Activated T-cell treated with anti-CD3 and anti-CD28 coated beads, Interleukin-2, amount 50 U/mL, for 24 hours (primary cell): ENCODE data around the gene WDR37.

Experiments used
- DNase-seq: peaks from one replicate; pipeline ENCODE4 v3.0.0-alpha.2; 2020
- H3K27ac Mint-ChIP-seq: 2 replicates; pipeline ENCODE4 v1.8.0; 2020; ENCODE audit warnings: mild to moderate bottlenecking, mixed read lengths
- H3K27me3 Mint-ChIP-seq: 2 replicates; pipeline ENCODE4 v1.8.0; 2020; ENCODE audit warnings: mixed read lengths
- H3K36me3 Mint-ChIP-seq: 2 replicates; pipeline ENCODE4 v1.8.0; 2020; ENCODE audit warnings: low read depth, mixed read lengths
- H3K4me1 Mint-ChIP-seq: 2 replicates; pipeline ENCODE4 v1.8.0; 2020; ENCODE audit warnings: low read depth, mixed read lengths
- H3K4me3 Mint-ChIP-seq: 2 replicates; pipeline ENCODE4 v1.8.0; 2020; ENCODE audit warnings: mild to moderate bottlenecking, moderate library complexity, mixed read lengths
- H3K9me3 Mint-ChIP-seq: 2 replicates; pipeline ENCODE4 v1.8.0; 2020; ENCODE audit warnings: mixed read lengths

WDR37 gene

DNA sequence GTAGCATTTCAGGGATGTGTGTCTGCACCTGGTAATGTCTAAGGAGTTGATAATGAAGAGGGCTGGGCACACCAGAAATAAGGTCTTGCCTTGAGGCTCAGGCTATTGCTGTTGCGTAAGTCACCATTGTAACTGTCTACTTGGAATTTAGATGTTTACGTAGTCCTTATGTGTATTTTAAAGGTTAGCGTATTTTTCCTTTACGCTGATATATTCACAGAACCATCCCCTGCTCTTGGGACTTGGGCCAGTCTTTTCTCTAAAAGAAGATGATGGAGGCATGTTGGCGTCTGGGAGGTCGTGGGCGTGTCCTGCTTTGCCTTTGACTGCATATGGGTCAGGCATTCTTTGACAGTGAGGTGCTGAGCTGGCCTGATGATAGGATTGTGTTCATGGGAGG, 14.7 kb downstream of the WDR37 start:
- no peaks in the 10 kb centered on the region for H3K27me3 Mint-ChIP-seq
- H3K9me3 Mint-ChIP-seq = no peaks in the 10 kb centered on the region
- peaks cover 48% of the 10 kb centered on the region for H3K4me1 Mint-ChIP-seq
- no peak overlapping the region for H3K27ac Mint-ChIP-seq
- H3K4me3 Mint-ChIP-seq = no peak overlapping the region
- peaks cover 33% of the 10 kb centered on the region for H3K36me3 Mint-ChIP-seq
- no peak for DNase-seq

- H3K9me3 Mint-ChIP-seq = no peaks in the 10 kb centered on the region
- peak overlapping the region; percentile 54 for H3K27ac Mint-ChIP-seq
- peaks cover 58% of the 10 kb centered on the region for H3K36me3 Mint-ChIP-seq
- H3K27me3 Mint-ChIP-seq = no peaks in the 10 kb centered on the region
- no peak overlapping the region for H3K4me3 Mint-ChIP-seq
- DNase-seq = no peak
- peaks cover 28% of the 10 kb centered on the region for H3K4me1 Mint-ChIP-seq
These were observed 18.0 kb downstream of the WDR37 start for GRCh38 chr10:1074052-1074747.

- H3K9me3 Mint-ChIP-seq = no peaks in the 10 kb centered on the region
- DNase-seq = no peak
- peaks cover 64% of the 10 kb centered on the region for H3K36me3 Mint-ChIP-seq
- peaks cover 23% of the 10 kb centered on the region for H3K4me1 Mint-ChIP-seq
- H3K27me3 Mint-ChIP-seq = no peaks in the 10 kb centered on the region
- H3K4me3 Mint-ChIP-seq = no peak overlapping the region
- peak overlapping the region; percentile 54 for H3K27ac Mint-ChIP-seq
These were observed 18.6 kb downstream of the WDR37 start for GRCh38 chr10:1074748-1075308.

GRCh38 chr10:1078668-1079067, 22.5 kb downstream of the WDR37 start:
- no peak for DNase-seq
- peaks cover 86% of the 10 kb centered on the region for H3K36me3 Mint-ChIP-seq
- no peak overlapping the region for H3K27ac Mint-ChIP-seq
- no peak overlapping the region for H3K4me3 Mint-ChIP-seq
- H3K9me3 Mint-ChIP-seq = no peaks in the 10 kb centered on the region
- no peaks in the 10 kb centered on the region for H3K27me3 Mint-ChIP-seq
- H3K4me1 Mint-ChIP-seq = peaks cover 15% of the 10 kb centered on the region

DNA sequence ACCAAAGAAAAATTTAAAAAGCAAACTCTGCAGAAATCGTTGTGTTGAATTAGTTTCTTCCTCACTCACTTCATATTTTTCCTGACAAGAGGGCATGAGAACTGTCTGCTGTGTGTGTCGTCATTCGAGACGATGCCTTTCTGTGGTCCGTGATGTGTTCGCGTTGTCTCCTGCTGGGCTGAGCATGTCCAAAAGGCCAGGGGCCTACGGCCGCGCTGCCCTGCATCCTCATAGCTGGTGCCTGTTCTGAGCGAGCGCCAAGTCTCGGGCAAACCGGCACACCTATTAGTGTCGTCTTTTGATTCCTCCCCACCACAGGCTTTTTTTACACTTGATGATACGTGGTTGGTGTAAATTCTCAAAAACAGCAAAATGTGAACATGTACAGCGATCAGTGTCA, 27.4 kb downstream of the WDR37 start:
- Mint-ChIP-seq H3K27ac (no peak overlapping the region), H3K27me3 (no peaks in the 10 kb centered on the region)

GRCh38 chr10:1084011-1084950, 28.1 kb downstream of the WDR37 start:
- H3K4me1 Mint-ChIP-seq = peaks cover 19% of the 10 kb centered on the region
- no peak overlapping the region for H3K27ac Mint-ChIP-seq
- no peaks in the 10 kb centered on the region for H3K9me3 Mint-ChIP-seq
- no peak for DNase-seq
- H3K27me3 Mint-ChIP-seq = no peaks in the 10 kb centered on the region
- peaks cover 98% of the 10 kb centered on the region for H3K36me3 Mint-ChIP-seq
- no peak overlapping the region for H3K4me3 Mint-ChIP-seq

More for the DNA sequence above, 27.4 kb downstream of the WDR37 start:
- DNase-seq = no peak
- H3K4me3 Mint-ChIP-seq = no peak overlapping the region
- H3K9me3 Mint-ChIP-seq = no peaks in the 10 kb centered on the region
- H3K36me3 Mint-ChIP-seq = peaks cover 98% of the 10 kb centered on the region
- H3K4me1 Mint-ChIP-seq = peaks cover 19% of the 10 kb centered on the region

GRCh38 chr10:1085258-1085657, 29.1 kb downstream of the WDR37 start:
- peaks cover 96% of the 10 kb centered on the region for H3K36me3 Mint-ChIP-seq
- H3K4me1 Mint-ChIP-seq = peaks cover 23% of the 10 kb centered on the region
- no peaks in the 10 kb centered on the region for H3K27me3 Mint-ChIP-seq
- H3K27ac Mint-ChIP-seq = no peak overlapping the region
- no peaks in the 10 kb centered on the region for H3K9me3 Mint-ChIP-seq
- no peak overlapping the region for H3K4me3 Mint-ChIP-seq
- no peak for DNase-seq

- no peaks in the 10 kb centered on the region for H3K27me3 Mint-ChIP-seq
- H3K4me3 Mint-ChIP-seq = no peak overlapping the region
- peak overlapping the region; percentile 63 for H3K27ac Mint-ChIP-seq
- no peaks in the 10 kb centered on the region for H3K9me3 Mint-ChIP-seq
- H3K4me1 Mint-ChIP-seq = peaks cover 23% of the 10 kb centered on the region
- H3K36me3 Mint-ChIP-seq = peaks cover 95% of the 10 kb centered on the region
- DNase-seq = no peak
These were observed 30.6 kb downstream of the WDR37 start for GRCh38 chr10:1086787-1087186.

DNA sequence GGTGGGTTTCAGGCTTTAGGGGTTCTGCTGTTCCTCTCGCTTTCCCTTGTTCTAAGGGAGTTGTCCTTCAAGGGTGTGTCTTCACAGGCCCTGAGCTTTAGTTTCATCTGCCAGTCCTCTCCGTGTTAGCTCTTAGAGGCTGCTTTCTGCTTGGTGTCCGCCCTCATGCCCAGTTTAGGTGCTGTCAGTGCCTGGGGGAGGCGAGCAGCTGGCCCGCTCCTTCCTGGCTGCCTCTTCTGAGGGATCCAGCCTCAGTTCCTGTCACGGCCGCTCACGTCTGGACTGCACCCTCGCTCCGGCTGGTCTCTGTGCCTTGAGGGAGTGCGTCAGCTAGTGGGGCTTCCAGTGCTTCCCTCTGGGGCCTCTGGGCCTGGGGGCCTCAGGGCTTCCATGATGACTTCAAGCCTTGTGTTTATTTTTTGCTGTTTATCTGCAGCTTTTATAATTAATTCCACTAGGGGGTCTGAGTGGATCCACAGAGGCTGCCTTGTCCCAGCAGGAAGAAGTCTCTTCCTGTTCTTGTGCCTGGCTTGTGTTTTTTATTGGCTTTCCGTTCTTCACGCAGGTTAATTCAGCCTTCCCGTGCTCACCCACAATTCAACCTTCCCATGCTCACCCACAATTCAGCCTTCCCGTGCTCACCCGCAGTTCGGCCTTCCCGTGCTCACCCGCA, 33.0 kb downstream of the WDR37 start:
- H3K36me3 Mint-ChIP-seq = peaks cover 74% of the 10 kb centered on the region
- H3K4me1 Mint-ChIP-seq = peaks cover 25% of the 10 kb centered on the region
- DNase-seq = no peak
- no peaks in the 10 kb centered on the region for H3K27me3 Mint-ChIP-seq
- H3K9me3 Mint-ChIP-seq = no peaks in the 10 kb centered on the region
- H3K4me3 Mint-ChIP-seq = no peak overlapping the region
- peak overlapping the region; percentile 68 for H3K27ac Mint-ChIP-seq

GRCh38 chr10:1090696-1091095, 34.5 kb downstream of the WDR37 start:
- DNase-seq = no peak
- H3K4me1 Mint-ChIP-seq = peaks cover 25% of the 10 kb centered on the region
- H3K4me3 Mint-ChIP-seq = no peak overlapping the region
- H3K9me3 Mint-ChIP-seq = no peaks in the 10 kb centered on the region
- H3K27ac Mint-ChIP-seq = peak overlapping the region; percentile 63
- no peaks in the 10 kb centered on the region for H3K27me3 Mint-ChIP-seq
- H3K36me3 Mint-ChIP-seq = peaks cover 61% of the 10 kb centered on the region

DNA sequence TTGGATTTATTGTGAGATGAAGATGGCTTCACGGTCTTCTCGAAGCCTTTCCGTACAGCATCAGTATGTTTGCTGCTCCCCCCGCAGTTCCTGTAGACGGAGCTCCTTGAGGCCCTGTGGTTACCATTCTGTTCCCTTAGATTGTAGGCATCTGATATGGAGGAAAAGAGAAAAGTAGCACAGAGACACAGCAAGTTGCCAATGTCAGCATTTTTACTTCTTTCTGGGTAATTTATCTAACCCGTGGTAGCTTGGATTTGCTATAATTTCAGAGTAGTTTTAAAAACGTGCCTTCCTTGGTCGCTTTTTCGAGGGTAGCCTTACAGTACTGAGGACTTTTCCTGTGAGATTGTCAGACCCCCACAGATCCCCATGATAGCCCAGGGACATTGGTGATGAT, 37.5 kb downstream of the WDR37 start:
- H3K4me1 Mint-ChIP-seq = peaks cover 9% of the 10 kb centered on the region

GRCh38 chr10:1094112-1095057, 38.2 kb downstream of the WDR37 start:
- H3K4me3 Mint-ChIP-seq = no peak overlapping the region
- H3K36me3 Mint-ChIP-seq = peaks cover 24% of the 10 kb centered on the region
- H3K9me3 Mint-ChIP-seq = no peaks in the 10 kb centered on the region
- peak; percentile 69 for DNase-seq
- H3K4me1 Mint-ChIP-seq = peaks cover 13% of the 10 kb centered on the region
- no peaks in the 10 kb centered on the region for H3K27me3 Mint-ChIP-seq
- H3K27ac Mint-ChIP-seq = no peak overlapping the region

More for the DNA sequence above, 37.5 kb downstream of the WDR37 start:
- no peak overlapping the region for H3K27ac Mint-ChIP-seq
- peaks cover 31% of the 10 kb centered on the region for H3K36me3 Mint-ChIP-seq
- no peaks in the 10 kb centered on the region for H3K9me3 Mint-ChIP-seq
- no peak for DNase-seq
- no peak overlapping the region for H3K4me3 Mint-ChIP-seq
- no peaks in the 10 kb centered on the region for H3K27me3 Mint-ChIP-seq

DNA sequence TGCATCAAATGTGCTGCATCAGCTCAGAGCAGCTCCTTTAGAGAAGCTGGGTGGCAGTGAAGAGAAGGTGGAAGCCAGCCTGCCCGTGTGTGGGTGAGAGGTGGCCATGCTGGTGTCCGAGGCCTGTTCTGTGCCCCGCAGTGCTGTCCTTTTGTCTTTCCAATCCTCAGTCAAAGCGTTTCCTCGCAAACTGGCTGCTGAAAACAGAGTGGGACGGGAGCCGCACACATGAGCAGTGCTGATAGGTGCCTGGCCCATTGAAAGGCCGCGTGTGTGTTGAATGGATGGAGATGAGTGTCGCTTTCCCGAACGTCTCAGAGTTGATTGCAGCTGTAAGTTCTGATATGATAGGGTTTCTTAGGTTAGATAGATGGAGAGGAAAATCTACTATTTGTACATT, 39.3 kb downstream of the WDR37 start:
- Mint-ChIP-seq H3K4me1 (peaks cover 19% of the 10 kb centered on the region), H3K4me3 (no peak overlapping the region), H3K9me3 (no peaks in the 10 kb centered on the region), H3K27ac (no peak overlapping the region), H3K36me3 (peaks cover 15% of the 10 kb centered on the region), H3K27me3 (no peaks in the 10 kb centered on the region)
- DNase-seq = no peak
